ENCODE results near the gene NFIB.

Gene NFIB

GRCh38 chr9:14147738-14148137, 166.2 kb downstream of the NFIB start:
- no peak for DNase-seq (ENCODE audit: low spot score)

- DNase-seq (ENCODE audit: low spot score) = no peak
Measured at GRCh38 chr9:14146201-14146874, 167.6 kb downstream of the NFIB start.

- no peak for DNase-seq (ENCODE audit: low spot score)
Measured at GRCh38 chr9:14144215-14144614, 169.7 kb downstream of the NFIB start.

- DNase-seq (ENCODE audit: low spot score) = no peak
Measured at GRCh38 chr9:14141699-14142098, 172.2 kb downstream of the NFIB start.

- DNase-seq (ENCODE audit: low spot score) = no peak
Measured at GRCh38 chr9:14140096-14140697, 173.7 kb downstream of the NFIB start.

- DNase-seq (ENCODE audit: low spot score) = no peak
Measured at GRCh38 chr9:14139287-14139686, 174.7 kb downstream of the NFIB start.

GRCh38 chr9:14136646-14137370, 177.1 kb downstream of the NFIB start:
- no peak for DNase-seq (ENCODE audit: low spot score)

GRCh38 chr9:14136047-14136635, 177.8 kb downstream of the NFIB start:
- no peak for DNase-seq (ENCODE audit: low spot score)

GRCh38 chr9:14135421-14135820, 178.5 kb downstream of the NFIB start:
- DNase-seq (ENCODE audit: low spot score) = no peak

- DNase-seq (ENCODE audit: low spot score) = no peak
Measured at GRCh38 chr9:14133394-14133793, 180.5 kb downstream of the NFIB start.

- DNase-seq (ENCODE audit: low spot score) = no peak
Measured at GRCh38 chr9:14132775-14133174, 181.2 kb downstream of the NFIB start.

GRCh38 chr9:14131356-14132088, 182.4 kb downstream of the NFIB start:
- no peak for DNase-seq (ENCODE audit: low spot score)

- no peak for DNase-seq (ENCODE audit: low spot score)
Measured at GRCh38 chr9:14127656-14128055, 186.3 kb downstream of the NFIB start.

- DNase-seq (ENCODE audit: low spot score) = no peak
Measured at GRCh38 chr9:14119694-14120514, 194.0 kb downstream of the NFIB start.

- no peak for DNase-seq (ENCODE audit: low spot score)
Measured at GRCh38 chr9:14112226-14112625, 201.7 kb downstream of the NFIB start.

GRCh38 chr9:14111696-14112095, 202.2 kb downstream of the NFIB start:
- DNase-seq (ENCODE audit: low spot score) = no peak

GRCh38 chr9:14107977-14108376, 206.0 kb downstream of the NFIB start:
- DNase-seq (ENCODE audit: low spot score) = no peak

- no peak for DNase-seq (ENCODE audit: low spot score)
Measured at GRCh38 chr9:14107495-14107894, 206.4 kb downstream of the NFIB start.

- DNase-seq (ENCODE audit: low spot score) = no peak
Measured at GRCh38 chr9:14106699-14107098, 207.2 kb downstream of the NFIB start.

GRCh38 chr9:14104496-14104895, 209.4 kb downstream of the NFIB start:
- no peak for DNase-seq (ENCODE audit: low spot score)

GRCh38 chr9:14103115-14103514, 210.8 kb downstream of the NFIB start:
- no peak for DNase-seq (ENCODE audit: low spot score)

Measured in CD4-positive, alpha-beta T cell treated with Interleukin-15 for 4 hours (primary cell).